Stimulated activated CD4-positive, alpha-beta T cell treated with anti-CD3 and anti-CD28 coated beads, Interleukin-12 subunit alpha, Interleukin-12 subunit beta, amount 100 ng/mL, for 4 hours (primary cell): ENCODE results near the gene MAP3K12.
"Not testable (repeated sequence)": the region's sequence is repeated elsewhere in the genome, so short reads cannot be mapped to it uniquely, and the experiment has no call there.

ENCODE experiments used
- DNase-seq: peaks from one replicate; pipeline ENCODE4 v3.0.0-alpha.2; 2020

Gene MAP3K12

DNA sequence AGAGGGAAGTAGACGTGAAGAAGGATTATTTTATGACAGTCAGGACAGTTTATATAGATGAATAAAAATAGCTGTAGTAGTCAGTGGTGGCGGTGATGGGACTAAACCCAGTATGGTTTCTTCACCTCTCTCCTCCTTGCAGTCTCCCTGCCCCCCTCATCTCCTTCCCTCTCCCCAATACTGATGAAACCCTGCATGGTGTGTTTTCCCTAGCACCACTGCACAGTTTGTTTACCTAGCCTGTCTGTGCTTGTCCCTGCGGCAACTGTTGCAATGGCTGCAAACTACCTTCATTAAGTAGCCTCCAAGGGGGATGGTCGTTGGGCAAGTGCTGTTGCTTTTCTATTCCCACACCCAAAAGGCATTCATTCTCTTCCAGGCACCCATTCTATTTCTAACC is 32.6 kb downstream of the MAP3K12 start:
- DNase-seq: no peak

DNA sequence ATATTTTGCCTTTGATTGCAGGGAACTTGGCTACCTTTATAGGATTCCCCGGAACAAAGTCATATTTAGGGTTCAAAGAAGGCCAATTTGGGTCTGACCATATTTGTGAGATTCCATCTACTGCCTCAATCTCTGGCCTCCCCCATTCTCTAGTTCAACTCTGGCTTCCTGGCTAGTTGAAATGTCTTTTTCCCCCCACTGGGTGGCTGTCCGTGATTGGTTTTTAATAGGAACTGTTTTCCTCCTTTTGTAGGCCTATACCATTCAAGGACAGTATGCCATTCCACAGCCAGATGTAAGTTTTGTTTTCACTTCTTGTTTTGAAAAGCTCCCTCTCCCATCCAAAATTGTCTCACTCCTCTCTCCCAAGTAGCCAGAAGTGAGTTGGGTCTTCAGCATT is 33.6 kb downstream of the MAP3K12 start:
- DNase-seq: no peak

- DNase-seq: no peak
Observed at GRCh38 chr12:53464685-53465418, 34.4 kb downstream of the MAP3K12 start.

DNA sequence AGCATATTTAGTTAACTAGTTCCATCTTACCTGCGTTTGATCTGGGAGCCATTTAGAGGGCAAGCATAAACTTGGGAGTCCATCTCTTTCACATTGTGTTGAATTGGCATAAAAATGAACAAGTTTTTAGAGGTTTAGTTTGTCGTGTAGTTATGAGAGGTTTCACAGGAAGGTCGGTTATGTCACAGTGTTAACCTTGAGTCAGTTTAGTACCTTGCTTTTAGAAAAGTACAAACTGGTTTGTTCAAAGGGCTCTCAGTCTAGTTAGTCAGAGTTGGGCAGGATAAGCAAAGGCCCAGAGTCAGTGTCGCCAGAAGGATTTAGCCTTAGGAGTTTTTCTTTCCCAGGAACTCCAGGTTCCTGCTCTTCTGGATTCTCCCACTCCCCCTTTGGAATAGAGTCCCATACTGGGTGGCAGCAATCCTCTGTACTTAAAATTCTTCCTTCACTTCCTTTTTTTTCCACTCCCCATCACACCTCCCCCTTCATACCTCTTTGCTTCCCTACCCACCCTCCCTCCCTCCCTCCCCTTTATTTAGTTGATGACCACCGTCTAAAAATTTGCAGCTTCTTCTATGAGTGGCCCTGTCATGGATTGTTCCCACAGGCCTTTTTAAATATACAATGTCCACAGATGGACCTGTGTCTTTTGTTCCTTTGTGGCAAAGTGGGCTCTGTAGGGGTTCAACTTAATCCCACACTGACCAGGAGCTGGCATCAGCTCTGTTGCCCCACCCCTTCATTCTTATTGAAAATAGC is 35.3 kb downstream of the MAP3K12 start:
- no peak for DNase-seq

GRCh38 chr12:53462935-53463334 is 36.3 kb downstream of the MAP3K12 start:
- DNase-seq: no peak

DNA sequence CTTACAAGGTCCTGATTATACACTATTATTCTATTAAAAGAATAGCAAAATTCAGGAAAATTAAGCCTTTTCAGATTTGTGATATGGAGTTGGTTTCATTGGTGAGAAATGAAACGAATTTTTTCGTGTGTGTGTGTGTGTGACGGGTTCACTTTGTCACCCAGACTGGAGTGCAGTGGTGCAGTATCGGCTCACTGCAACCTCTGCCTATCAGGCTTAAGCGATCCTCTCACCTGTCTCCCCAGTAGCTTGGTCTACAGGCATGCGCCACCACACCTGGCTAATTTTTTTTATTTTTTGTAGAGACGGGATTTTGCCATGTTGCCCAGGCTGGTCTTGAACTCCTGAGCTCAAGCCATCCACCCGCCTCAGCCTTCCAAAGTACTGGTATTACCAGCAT is 37.7 kb downstream of the MAP3K12 start:
- no peak for DNase-seq

DNA sequence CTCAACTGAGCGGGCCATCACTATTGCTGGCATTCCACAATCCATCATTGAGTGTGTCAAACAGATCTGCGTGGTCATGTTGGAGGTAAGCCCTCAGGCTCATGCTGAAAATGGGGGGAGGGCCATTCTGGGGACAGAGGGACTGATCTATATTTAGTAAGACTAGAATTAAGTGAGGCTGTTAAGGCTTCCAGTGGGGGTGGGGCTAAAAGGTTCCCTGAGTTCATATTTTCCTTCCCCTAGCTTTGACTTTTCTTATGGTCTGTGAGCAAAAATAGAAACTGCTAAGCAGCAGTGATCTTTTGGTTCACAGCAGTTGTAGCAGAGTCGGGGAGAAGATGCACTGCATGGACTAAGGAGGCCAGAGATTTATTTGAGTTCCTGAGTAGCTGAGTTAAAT is 38.2 kb downstream of the MAP3K12 start:
- no peak for DNase-seq

DNA sequence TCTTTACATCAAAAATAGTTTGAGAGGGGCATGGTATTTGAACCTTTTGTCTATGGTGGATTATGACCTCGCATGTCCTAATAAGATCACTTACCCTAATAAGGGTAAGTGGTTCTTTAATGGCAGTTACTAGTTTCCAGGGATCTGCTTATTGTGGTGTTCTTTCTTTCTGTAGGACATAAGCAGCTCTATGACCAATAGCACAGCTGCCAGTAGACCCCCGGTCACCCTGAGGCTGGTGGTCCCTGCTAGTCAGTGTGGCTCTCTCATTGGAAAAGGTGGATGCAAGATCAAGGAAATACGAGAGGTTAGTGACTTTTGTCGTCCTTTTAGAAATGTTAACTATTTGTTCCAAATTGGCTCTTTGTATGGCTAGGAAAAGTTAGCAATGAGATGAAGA is 40.2 kb downstream of the MAP3K12 start:
- no peak for DNase-seq

DNA sequence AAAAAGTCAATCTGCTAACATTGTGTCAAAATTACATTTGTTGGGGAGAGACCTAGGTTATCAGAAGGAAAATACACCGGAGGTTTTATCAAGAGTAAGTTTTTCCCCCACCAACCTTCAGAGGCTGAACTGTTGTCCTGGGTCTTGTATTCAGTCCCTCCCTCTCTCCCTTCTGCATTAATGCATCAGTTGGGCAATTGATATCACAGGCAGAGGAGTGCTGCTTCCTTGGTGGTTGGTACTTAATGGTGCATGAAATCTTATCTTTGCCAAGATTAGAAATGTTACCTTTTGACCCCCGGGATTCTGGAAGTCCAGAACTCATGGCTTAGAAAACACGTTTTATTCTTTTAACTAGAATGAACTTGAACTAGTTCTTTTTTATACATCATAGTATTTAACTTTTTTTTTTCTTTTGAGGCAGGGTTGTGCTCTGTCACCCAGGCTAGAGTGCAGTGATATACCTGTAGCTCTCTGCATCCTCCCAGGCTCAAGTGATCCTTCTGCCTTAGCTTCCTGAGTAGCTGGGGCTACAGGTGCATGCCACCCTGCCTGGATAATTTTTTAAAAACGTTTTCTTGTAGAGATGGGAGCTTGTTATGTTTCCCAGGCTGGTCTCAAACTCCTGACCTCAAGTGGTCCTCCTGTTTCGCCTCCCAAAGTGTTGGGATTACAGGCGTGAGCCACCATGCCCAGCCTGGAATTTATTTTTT is 42.4 kb downstream of the MAP3K12 start:
- DNase-seq: no peak

DNA sequence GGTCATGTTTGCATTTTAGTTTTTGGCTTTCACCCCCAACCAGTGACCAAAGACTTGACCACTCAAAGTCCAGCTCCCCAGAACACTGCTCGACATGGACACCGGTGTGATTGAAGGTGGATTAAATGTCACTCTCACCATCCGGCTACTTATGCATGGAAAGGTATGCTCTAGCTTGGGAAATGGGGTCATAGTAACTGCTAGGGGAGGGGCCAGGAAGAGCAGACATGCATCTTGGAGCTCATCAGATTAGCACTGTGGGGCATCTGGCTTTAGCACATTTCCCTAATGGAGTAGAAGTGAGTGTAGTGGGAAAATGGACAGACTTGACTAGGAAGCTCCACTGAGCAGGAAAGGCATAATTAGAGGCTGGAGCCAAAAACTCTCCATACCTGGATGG is 44.6 kb downstream of the MAP3K12 start:
- no peak for DNase-seq

GRCh38 chr12:53453953-53454640 is 45.2 kb downstream of the MAP3K12 start:
- no peak for DNase-seq

GRCh38 chr12:53452159-53453077 is 46.8 kb downstream of the MAP3K12 start:
- peak; percentile 74 for DNase-seq

GRCh38 chr12:53451661-53452158 is 47.5 kb downstream of the MAP3K12 start, which contains the start of gene PCBP2:
Gene PCBP2 (plus strand): TSS chr12:53452102. CDS start chr12:53454801, 2,699 bp downstream.
- DNase-seq: peak; percentile 95

DNA sequence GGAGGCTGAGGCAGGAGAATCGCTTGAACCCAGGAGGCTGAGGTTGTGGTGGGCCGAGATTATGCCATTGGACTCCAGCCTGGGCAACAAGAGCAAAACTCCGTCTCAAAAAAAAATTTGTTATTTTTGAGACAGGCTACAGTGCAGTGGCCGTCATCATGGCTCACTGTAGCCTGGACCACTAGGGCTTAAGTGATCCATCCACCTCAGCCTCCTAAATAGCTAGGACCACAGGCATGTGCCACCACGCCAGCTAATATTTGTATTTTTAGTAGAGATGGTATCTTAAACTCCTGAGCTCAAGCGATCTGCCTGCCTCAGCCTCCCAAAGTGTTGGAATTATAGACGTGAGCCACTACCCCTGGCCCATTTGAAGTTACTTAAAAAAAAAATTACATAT is 48.3 kb downstream of the MAP3K12 start:
- DNase-seq: no peak

GRCh38 chr12:53444593-53445325 is 54.5 kb downstream of the MAP3K12 start:
- DNase-seq: not testable (repeated sequence)

DNA sequence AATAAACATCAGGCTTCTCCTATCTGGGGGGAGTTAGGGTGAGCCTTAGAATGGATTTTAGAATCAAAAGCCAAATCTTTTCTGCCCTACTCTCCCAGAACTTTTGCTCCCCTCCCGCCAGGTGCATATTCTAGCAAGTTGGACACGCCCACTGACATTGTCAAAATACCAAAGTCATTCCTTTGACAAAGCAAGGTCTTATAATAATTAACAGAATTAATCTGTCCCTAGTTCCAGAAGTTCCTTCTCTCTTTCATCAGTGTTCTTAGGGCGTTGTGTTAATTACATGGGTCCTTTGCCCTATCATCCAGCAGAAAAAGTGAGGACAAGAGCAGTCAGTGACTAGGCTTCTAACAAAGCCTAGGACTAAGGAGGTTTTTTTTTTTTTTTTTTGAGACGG is 55.3 kb downstream of the MAP3K12 start:
- DNase-seq: no peak

DNA sequence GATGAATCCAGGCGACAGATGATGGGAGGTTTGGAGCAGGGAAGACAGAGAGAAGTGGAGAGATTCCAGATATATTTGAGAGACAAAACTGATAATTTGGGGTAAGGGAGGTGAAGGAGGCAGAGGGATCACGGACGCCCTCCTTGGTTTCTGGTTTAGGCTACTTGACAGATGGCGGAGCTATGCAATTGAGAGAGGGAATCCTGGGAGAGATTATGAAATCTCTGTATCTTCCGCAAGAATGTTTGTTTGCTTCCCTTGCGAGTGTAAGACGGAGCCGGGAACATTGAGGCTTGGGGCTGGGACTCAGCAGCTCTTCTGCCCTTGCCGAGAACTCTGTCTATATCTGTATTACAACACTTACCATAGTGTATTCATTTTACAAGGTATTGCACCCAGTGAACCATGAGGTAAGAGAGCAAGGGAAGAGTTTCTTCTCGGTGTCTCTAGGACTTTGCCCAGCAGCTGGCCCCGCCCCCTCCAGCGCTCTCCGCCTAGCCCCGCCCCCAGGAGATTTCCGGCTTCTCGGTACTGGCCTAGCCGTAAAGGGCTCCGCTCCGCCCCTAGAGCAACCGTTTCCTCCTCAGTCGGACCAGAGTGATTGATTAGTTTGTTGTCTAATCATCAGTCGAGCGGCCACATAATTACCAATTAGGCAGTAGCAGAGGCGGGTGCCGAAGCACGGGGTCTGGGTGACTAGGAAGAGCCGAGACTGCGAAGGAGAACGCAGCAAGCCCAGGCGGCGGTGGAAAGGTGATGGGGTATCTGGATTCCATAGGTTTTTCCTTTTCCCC is 58.0 kb downstream of the MAP3K12 start, which contains the start of gene PRR13:
PRR13 (plus strand) TSS at position 695 of the 794 bp plus-strand sequence. CDS start 981 bp downstream, outside the sequence.
- peak; percentile 99 for DNase-seq

- not testable (repeated sequence) for DNase-seq
Observed at GRCh38 chr12:53439582-53439981, 59.7 kb downstream of the MAP3K12 start.

DNA sequence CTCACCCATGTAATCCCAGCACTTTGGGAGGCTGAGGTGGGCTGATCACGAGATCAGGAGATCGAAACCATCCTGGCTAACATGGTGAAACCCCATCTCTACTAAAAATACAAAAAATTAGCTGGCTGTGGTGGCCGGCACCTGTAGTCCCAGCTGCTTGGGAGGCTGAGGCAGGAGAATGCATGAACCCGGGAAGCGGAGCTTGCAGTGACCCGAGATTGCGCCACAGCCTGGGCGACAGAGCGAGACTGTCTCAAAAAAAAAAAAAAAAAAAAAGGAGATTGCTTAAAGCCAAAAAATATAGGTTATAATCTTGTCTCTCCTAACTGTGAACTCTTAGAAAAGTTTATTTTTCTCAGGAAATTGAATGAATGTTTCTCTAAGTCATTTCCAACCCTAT is 63.9 kb downstream of the MAP3K12 start:
- not testable (repeated sequence) for DNase-seq

GRCh38 chr12:53431187-53431586 is 68.1 kb downstream of the MAP3K12 start:
- DNase-seq: no peak
